CD14-positive monocyte (primary cell): Measurements from ENCODE around the gene CLOCK. TPM values are rescaled to one million over a fixed set of nuclear protein-coding genes. Genes with fewer than 3 reads are reported as not detected.

ENCODE experiments used
- DNase-seq, 3 donors: peaks; one replicate each; pipeline ENCODE4 v3.0.0-alpha.2; 2011 to 2022
- H2AFZ ChIP-seq: 2 replicates; pipeline ENCODE4 v1.6.0; 2012; ENCODE audit warnings: mild to moderate bottlenecking, low read depth, low read length, inconsistent platforms; ENCODE audit not compliant: insufficient read depth, poor library complexity, severe bottlenecking
- H3K27ac ChIP-seq, 2 donors: 1 replicate in 1 of 2; 2 replicates in 1 of 2; pipeline ENCODE4 v1.5.1; 2012 to 2013; ENCODE audit warnings: low read length in 2 of 2, control low read depth in 1 of 2, inconsistent platforms in 1 of 2, low read depth in 1 of 2, mild to moderate bottlenecking in 1 of 2
- H3K27me3 ChIP-seq, 2 donors: one replicate each; pipeline versions ENCODE4 v1.6.0 to v1.6.1; 2011 to 2013; ENCODE audit warnings: low read length in 2 of 2; ENCODE audit not compliant: control insufficient read depth in 2 of 2, insufficient read depth in 2 of 2
- H3K36me3 ChIP-seq, 2 donors: replicated peaks in 1 of 2; 1 replicate in 1 of 2; 2 replicates in 1 of 2; pipeline versions ENCODE4 v1.5.1 to v1.6.1; 2012 to 2013; ENCODE audit warnings: low read length in 2 of 2, control low read depth in 1 of 2, inconsistent platforms in 1 of 2, mild to moderate bottlenecking in 1 of 2; ENCODE audit not compliant: insufficient read depth in 2 of 2, control insufficient read depth in 1 of 2
- H3K4me1 ChIP-seq, 2 donors: 1 replicate in 1 of 2; 2 replicates in 1 of 2; pipeline versions ENCODE4 v1.5.1 to v1.6.1; 2012 to 2013; ENCODE audit warnings: low read length in 2 of 2, control low read depth in 1 of 2, inconsistent platforms in 1 of 2, mild to moderate bottlenecking in 1 of 2, moderate library complexity in 1 of 2; ENCODE audit not compliant: insufficient read depth in 2 of 2, control insufficient read depth in 1 of 2
- H3K4me2 ChIP-seq: replicated peaks from 2 replicates; pipeline ENCODE3; 2012; ENCODE audit warnings: low read length, moderate library complexity, mild to moderate bottlenecking; ENCODE audit not compliant: poor library complexity, severe bottlenecking; ENCODE audit errors: extremely low read depth
- H3K4me3 ChIP-seq, 3 experiments: fragments of 200-600 bp in 1 of 3; sonication (generic) in 1 of 3; replicated peaks in 1 of 3; 1 replicate in 2 of 3; 2 replicates in 1 of 3; pipeline ENCODE4 v1.5.1; 2011 to 2013; ENCODE audit warnings: low read length in 3 of 3, mild to moderate bottlenecking in 3 of 3, control low read depth in 2 of 3, low read depth in 2 of 3, inconsistent platforms in 1 of 3, moderate library complexity in 1 of 3
- H3K79me2 ChIP-seq: 2 replicates; pipeline ENCODE4 v1.6.0; 2012; ENCODE audit warnings: mild to moderate bottlenecking, control low read depth, inconsistent platforms, low read length, moderate library complexity; ENCODE audit not compliant: insufficient read depth
- H3K9ac ChIP-seq: 2 replicates; pipeline ENCODE4 v1.6.0; 2017; ENCODE audit warnings: low read length, mild to moderate bottlenecking; ENCODE audit not compliant: insufficient read depth, poor library complexity, severe bottlenecking
- H3K9me3 ChIP-seq, 2 donors: replicated peaks in 1 of 2; 1 replicate in 1 of 2; 2 replicates in 1 of 2; pipeline versions ENCODE4 v1.5.1 to v1.6.1; 2012 to 2013; ENCODE audit warnings: low read length in 2 of 2, control low read depth in 1 of 2; ENCODE audit not compliant: control insufficient read depth in 1 of 2, insufficient read depth in 1 of 2
- H4K20me1 ChIP-seq: 2 replicates; pipeline ENCODE4 v1.6.0; 2012; ENCODE audit warnings: mild to moderate bottlenecking, low read length, control low read depth, moderate library complexity; ENCODE audit not compliant: insufficient read depth
- H3K27ac Mint-ChIP-seq, 7 donors: one replicate each; pipeline ENCODE4 v1.8.0; 2020; ENCODE audit warnings: mild to moderate bottlenecking in 7 of 7, mixed read lengths in 7 of 7, moderate library complexity in 6 of 7, inconsistent platforms in 2 of 7
- H3K27me3 Mint-ChIP-seq, 3 donors: one replicate each; pipeline ENCODE4 v1.8.0; 2021 to 2022; ENCODE audit warnings: low read depth in 3 of 3, mild to moderate bottlenecking in 3 of 3, mixed read lengths in 3 of 3, moderate library complexity in 3 of 3, inconsistent platforms in 1 of 3
- H3K36me3 Mint-ChIP-seq, 2 donors: one replicate each; pipeline ENCODE4 v1.8.0; 2020; ENCODE audit warnings: mixed read lengths in 2 of 2, inconsistent platforms in 1 of 2, mild to moderate bottlenecking in 1 of 2
- H3K4me1 Mint-ChIP-seq: one replicate; pipeline ENCODE4 v1.8.0; 2020; ENCODE audit warnings: mild to moderate bottlenecking, mixed read lengths
- H3K4me3 Mint-ChIP-seq, 2 donors: one replicate each; pipeline ENCODE4 v1.8.0; 2020; ENCODE audit warnings: mild to moderate bottlenecking in 2 of 2, mixed read lengths in 2 of 2, moderate library complexity in 1 of 2
- H3K9me3 Mint-ChIP-seq, 7 donors: one replicate each; pipeline ENCODE4 v1.8.0; 2020 to 2022; ENCODE audit warnings: mixed read lengths in 7 of 7, mild to moderate bottlenecking in 6 of 7, moderate library complexity in 6 of 7, inconsistent platforms in 2 of 7
- WGBS: methylation state at CpG from one replicate; pipeline ENCODE4 v1.1.5; 2013; ENCODE audit warnings: missing lambda C conversion rate; ENCODE audit not compliant: insufficient coverage; 5-methylcytosine and 5-hydroxymethylcytosine counted together
- intact Hi-C, 2 donors: fragments of 100-400 bp; cut with micrococcal nuclease; formaldehyde crosslinking; loops; one replicate each; pipeline versions ENCODE4 v1.15.0 to v1.15.1; 2023
- polyA plus RNA-seq, 3 donors: library from polyadenylated mRNA; depleted of rRNA in 1 of 3; unstranded in 2 of 3; stranded (reverse) in 1 of 3; fragments of 300-500 nt in 2 of 3; fragments of >200 nt in 1 of 3; fragmentation: Illumina TruSeq in 2 of 3; gene quantifications; 1 replicate in 2 of 3; 2 replicates in 1 of 3; pipeline ENCODE4 v1.2.3, GENCODE V29; 2012 to 2021
- TF ChIP-seq, protein P1 (sequence below): fragments of 200-600 bp; IDR thresholded peaks from one replicate; pipeline ENCODE4 v1.8.0; 2022; ENCODE audit warnings: antibody characterized with exemption, mild to moderate bottlenecking

CLOCK gene
- polyA plus RNA-seq, 3 donors, result 1.9 to 3.7 (median 2.9) TPM

DNA sequence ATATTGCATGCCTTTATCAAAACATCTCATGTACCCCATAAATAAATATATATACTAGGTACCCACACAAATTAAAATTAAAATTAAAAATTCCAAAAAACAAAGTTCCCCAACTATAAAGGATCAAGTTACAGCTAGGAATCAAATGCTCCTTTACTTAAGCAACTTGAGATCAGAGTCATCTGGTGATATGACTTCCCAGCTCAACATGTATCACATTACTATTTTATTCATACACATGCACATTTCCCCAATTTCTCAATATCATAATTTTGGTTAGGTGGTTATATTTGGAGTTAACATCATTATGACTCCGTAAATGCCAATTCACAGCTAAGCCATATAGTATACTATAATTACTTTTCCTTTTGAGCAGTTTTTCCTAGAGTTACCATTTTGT, 60.9 kb downstream of the CLOCK start:
- no peaks in the 10 kb centered on the region for H3K4me1 ChIP-seq
- Mint-ChIP-seq H3K9me3 (peaks cover 0 to 6% (median 0%) of the 10 kb centered on the region in 7 donors), H3K36me3 (peaks cover 5 to 20% of the 10 kb centered on the region in 2 donors), H3K27me3 (no peaks in the 10 kb centered on the region), H3K4me3 (no peak overlapping the region), H3K27ac (no peak overlapping the region), H3K4me1 (no peaks in the 10 kb centered on the region)
- DNase-seq, result no peak
- no peaks in the 10 kb centered on the region for H3K27me3 ChIP-seq
- no peak overlapping the region for H3K4me3 ChIP-seq
- no peaks in the 10 kb centered on the region for H3K9me3 ChIP-seq
- intact Hi-C loops, result no loop called here
- H3K79me2 ChIP-seq, result peaks cover 2% of the 10 kb centered on the region
- no peak overlapping the region for H3K9ac ChIP-seq
- TF ChIP-seq, protein P1, sequence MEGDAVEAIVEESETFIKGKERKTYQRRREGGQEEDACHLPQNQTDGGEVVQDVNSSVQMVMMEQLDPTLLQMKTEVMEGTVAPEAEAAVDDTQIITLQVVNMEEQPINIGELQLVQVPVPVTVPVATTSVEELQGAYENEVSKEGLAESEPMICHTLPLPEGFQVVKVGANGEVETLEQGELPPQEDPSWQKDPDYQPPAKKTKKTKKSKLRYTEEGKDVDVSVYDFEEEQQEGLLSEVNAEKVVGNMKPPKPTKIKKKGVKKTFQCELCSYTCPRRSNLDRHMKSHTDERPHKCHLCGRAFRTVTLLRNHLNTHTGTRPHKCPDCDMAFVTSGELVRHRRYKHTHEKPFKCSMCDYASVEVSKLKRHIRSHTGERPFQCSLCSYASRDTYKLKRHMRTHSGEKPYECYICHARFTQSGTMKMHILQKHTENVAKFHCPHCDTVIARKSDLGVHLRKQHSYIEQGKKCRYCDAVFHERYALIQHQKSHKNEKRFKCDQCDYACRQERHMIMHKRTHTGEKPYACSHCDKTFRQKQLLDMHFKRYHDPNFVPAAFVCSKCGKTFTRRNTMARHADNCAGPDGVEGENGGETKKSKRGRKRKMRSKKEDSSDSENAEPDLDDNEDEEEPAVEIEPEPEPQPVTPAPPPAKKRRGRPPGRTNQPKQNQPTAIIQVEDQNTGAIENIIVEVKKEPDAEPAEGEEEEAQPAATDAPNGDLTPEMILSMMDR, result no peak
- H3K27ac ChIP-seq, result no peak overlapping the region
- WGBS, result no CpG with 5 or more reads among the region's 1 CpG
- H4K20me1 ChIP-seq, result no peaks in the 10 kb centered on the region
- no peak overlapping the region for H3K4me2 ChIP-seq
- H2AFZ ChIP-seq, result no peak overlapping the region
- peaks cover 16 to 47% of the 10 kb centered on the region in 2 donors for H3K36me3 ChIP-seq

DNA sequence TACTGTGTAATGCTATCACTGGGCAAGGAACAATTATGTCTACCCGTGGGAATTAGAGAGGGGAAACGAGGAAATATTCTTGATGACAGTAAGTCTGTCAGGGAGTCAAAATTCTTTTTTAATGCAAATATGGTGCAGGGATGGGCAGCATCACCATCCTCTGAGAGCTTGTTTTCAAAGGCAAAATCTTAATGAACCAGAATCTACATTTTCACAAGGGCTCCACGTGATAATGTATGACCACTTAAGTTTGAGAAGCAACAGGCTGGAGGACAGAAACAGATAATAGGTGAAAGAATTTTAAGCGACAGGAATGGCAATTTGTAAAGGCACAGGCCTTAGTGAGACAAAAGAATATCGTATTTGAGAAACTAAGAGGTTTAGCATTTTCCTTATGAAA, 63.4 kb downstream of the CLOCK start:
- Histone ChIP-seq H4K20me1 (no peaks in the 10 kb centered on the region), H3K79me2 (no peaks in the 10 kb centered on the region), H3K27ac (no peak overlapping the region), H3K9me3 (no peaks in the 10 kb centered on the region), H2AFZ (no peak overlapping the region), H3K27me3 (no peaks in the 10 kb centered on the region), H3K4me3 (no peak overlapping the region), H3K4me1 (no peaks in the 10 kb centered on the region), H3K36me3 (peaks cover 13 to 44% of the 10 kb centered on the region in 2 donors), H3K9ac (no peak overlapping the region), H3K4me2 (no peak overlapping the region)
- intact Hi-C loops, result no loop called here
- 94% methylated on average over 3 of the region's 5 CpGs for WGBS
- TF ChIP-seq, protein P1, result no peak
- no peak for DNase-seq
- Mint-ChIP-seq H3K9me3 (no peaks in the 10 kb centered on the region), H3K4me3 (no peak overlapping the region), H3K4me1 (no peaks in the 10 kb centered on the region), H3K27ac (peak overlapping the region in 1 of 7 donors; percentile 22), H3K36me3 (peaks cover 13 to 26% of the 10 kb centered on the region in 2 donors), H3K27me3 (peaks cover 0 to 1% (median 0%) of the 10 kb centered on the region in 3 donors)
